ENCODE data around the gene RASA2.

RASA2 gene

DNA sequence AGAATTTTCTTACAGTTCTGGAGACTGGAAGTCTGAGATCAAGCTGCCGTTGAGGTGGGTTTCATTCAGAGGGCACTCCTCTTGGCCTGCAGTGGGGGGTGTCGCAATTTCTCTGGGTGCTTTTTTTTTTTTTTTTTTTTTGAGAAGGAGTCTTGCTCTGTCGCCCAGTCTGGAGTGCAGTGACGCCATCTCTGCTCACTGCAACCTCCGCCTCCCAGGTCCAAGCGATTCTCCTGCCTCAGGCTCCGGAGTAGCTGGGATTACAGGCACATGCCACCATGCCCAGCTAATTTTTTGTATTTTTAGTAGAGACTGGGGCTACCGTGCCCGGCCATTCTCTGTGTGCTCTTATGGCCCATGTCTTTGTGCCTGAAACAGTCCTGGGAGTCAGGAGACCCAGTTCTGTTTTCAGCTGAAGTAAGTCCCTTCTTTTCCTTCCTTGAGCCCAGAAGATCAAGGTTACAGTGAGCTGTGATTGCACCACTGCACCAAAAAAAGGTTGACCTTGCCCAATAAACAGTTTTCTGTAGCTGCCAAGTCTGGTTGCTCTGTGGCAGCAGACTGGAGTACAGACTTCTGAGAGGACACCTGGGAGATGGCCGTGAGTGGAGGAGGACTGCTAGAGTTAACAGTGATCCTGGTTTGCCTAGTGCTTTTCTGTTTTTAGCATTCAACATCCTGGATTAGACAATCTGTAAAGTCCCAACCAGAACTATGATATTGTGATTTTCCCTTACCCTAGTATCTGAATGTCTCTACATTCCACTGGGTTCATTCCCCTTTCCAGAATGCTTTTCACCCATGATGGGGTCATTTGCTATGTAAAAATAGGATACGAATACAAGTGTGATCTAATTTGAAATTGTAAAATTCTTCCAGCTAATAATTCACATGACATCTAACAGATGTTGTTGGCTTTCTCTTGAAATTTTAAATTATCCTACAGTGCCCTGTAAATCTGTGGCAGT, 174.7 kb downstream of the RASA2 start:
- H3K36me3 ChIP-seq: no peaks in the 10 kb centered on the region
- TF ChIP-seq, protein P1, sequence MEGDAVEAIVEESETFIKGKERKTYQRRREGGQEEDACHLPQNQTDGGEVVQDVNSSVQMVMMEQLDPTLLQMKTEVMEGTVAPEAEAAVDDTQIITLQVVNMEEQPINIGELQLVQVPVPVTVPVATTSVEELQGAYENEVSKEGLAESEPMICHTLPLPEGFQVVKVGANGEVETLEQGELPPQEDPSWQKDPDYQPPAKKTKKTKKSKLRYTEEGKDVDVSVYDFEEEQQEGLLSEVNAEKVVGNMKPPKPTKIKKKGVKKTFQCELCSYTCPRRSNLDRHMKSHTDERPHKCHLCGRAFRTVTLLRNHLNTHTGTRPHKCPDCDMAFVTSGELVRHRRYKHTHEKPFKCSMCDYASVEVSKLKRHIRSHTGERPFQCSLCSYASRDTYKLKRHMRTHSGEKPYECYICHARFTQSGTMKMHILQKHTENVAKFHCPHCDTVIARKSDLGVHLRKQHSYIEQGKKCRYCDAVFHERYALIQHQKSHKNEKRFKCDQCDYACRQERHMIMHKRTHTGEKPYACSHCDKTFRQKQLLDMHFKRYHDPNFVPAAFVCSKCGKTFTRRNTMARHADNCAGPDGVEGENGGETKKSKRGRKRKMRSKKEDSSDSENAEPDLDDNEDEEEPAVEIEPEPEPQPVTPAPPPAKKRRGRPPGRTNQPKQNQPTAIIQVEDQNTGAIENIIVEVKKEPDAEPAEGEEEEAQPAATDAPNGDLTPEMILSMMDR (IDR thresholded peaks at IDR 0.05; ENCODE audit: low read depth, low read length): no peak
- H3K4me1 ChIP-seq: no peaks in the 10 kb centered on the region
- DNase-seq: no peak
- no peaks in the 10 kb centered on the region; the same call in 1 of the 2 replicates for H3K9me3 ChIP-seq
- no peak overlapping the region for H3K4me3 ChIP-seq (ENCODE audit: low read depth, low read length)
- no peaks in the 10 kb centered on the region for H3K27me3 ChIP-seq

DNA sequence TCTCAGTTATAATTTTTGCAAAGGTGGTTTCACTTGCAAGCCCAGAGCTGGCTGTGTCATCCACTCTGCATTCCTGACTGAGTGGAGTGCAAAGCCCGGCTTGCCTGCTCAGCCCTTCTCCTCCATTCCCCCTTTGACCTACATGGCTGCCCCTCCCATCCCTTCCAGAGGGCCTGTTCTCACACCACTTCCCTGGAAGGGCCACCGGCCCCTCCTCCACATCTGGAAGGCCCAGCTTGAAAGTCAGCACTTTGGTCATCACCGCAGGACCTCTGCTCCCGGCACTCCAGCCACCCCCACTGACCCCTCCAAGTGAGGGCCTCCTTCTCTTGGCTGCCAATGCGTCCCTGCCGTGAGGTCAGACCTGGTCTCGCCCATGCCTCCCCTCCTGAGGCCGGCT, 177.2 kb downstream of the RASA2 start:
- TF ChIP-seq, protein P1 (IDR thresholded peaks at IDR 0.05; ENCODE audit: low read depth, low read length): no peak
- Histone ChIP-seq H3K36me3 (no peaks in the 10 kb centered on the region), H3K4me3 (ENCODE audit: low read depth, low read length) (no peak overlapping the region), H3K9me3 (no peaks in the 10 kb centered on the region; the same call in none of the 2 replicates), H3K27me3 (no peaks in the 10 kb centered on the region), H3K4me1 (no peaks in the 10 kb centered on the region)
- no peak for DNase-seq
